ENCODE measurements around the gene CUL2.
"Not testable (repeated sequence)": the region's sequence is repeated elsewhere in the genome, so short reads cannot be mapped to it uniquely, and the experiment has no call there.

Gene CUL2

GRCh38 chr10:35020481-35020880 lies 69.7 kb downstream of the CUL2 start:
- DNase-seq (ENCODE audit: low read depth in 1 of 2, low spot score in 1 of 2) = no peak

GRCh38 chr10:35019041-35020024 lies 70.8 kb downstream of the CUL2 start:
- no peak for DNase-seq (ENCODE audit: low read depth in 1 of 2, low spot score in 1 of 2)

GRCh38 chr10:35017608-35018007 lies 72.5 kb downstream of the CUL2 start:
- no peak for DNase-seq (ENCODE audit: low read depth in 1 of 2, low spot score in 1 of 2)

GRCh38 chr10:35015843-35016408 lies 74.2 kb downstream of the CUL2 start:
- no peak for DNase-seq (ENCODE audit: low read depth in 1 of 2, low spot score in 1 of 2)

- DNase-seq (ENCODE audit: low read depth in 1 of 2, low spot score in 1 of 2) = no peak
Observed at GRCh38 chr10:35012781-35013180, 77.4 kb downstream of the CUL2 start.

GRCh38 chr10:35011771-35012191 lies 78.4 kb downstream of the CUL2 start:
- no peak for DNase-seq (ENCODE audit: low read depth in 1 of 2, low spot score in 1 of 2)

- DNase-seq (ENCODE audit: low read depth in 1 of 2, low spot score in 1 of 2) = no peak
Observed at GRCh38 chr10:35007858-35008301, 82.3 kb downstream of the CUL2 start.

- no peak for DNase-seq (ENCODE audit: low read depth in 1 of 2, low spot score in 1 of 2)
Observed at GRCh38 chr10:35006836-35007235, 83.3 kb downstream of the CUL2 start.

- no peak for DNase-seq (ENCODE audit: low read depth in 1 of 2, low spot score in 1 of 2)
Observed at GRCh38 chr10:35005868-35006267, 84.3 kb downstream of the CUL2 start.

GRCh38 chr10:35004651-35005050 lies 85.5 kb downstream of the CUL2 start:
- DNase-seq (ENCODE audit: low read depth in 1 of 2, low spot score in 1 of 2) = no peak

- DNase-seq (ENCODE audit: low read depth in 1 of 2, low spot score in 1 of 2) = no peak
Observed at GRCh38 chr10:35003906-35004305, 86.2 kb downstream of the CUL2 start.

- DNase-seq (ENCODE audit: low read depth in 1 of 2, low spot score in 1 of 2) = no peak
Observed at GRCh38 chr10:35000936-35001335, 89.2 kb downstream of the CUL2 start.

- no peak for DNase-seq (ENCODE audit: low read depth in 1 of 2, low spot score in 1 of 2)
Observed at GRCh38 chr10:34999532-34999931, 90.6 kb downstream of the CUL2 start.

- DNase-seq (ENCODE audit: low read depth in 1 of 2, low spot score in 1 of 2) = no peak
Observed at GRCh38 chr10:34998940-34999339, 91.2 kb downstream of the CUL2 start.

- no peak for DNase-seq (ENCODE audit: low read depth in 1 of 2, low spot score in 1 of 2)
Observed at GRCh38 chr10:34996843-34997242, 93.3 kb downstream of the CUL2 start.

GRCh38 chr10:34995925-34996324 lies 94.2 kb downstream of the CUL2 start:
- DNase-seq (ENCODE audit: low read depth in 1 of 2, low spot score in 1 of 2) = no peak

GRCh38 chr10:34994565-34995142 lies 95.5 kb downstream of the CUL2 start:
- DNase-seq (ENCODE audit: low read depth in 1 of 2, low spot score in 1 of 2) = peak; percentile 6 to 10

GRCh38 chr10:34993782-34994181 lies 96.4 kb downstream of the CUL2 start:
- no peak for DNase-seq (ENCODE audit: low read depth in 1 of 2, low spot score in 1 of 2)

- not testable (repeated sequence) for DNase-seq (ENCODE audit: low read depth in 1 of 2, low spot score in 1 of 2)
Observed at GRCh38 chr10:34991117-34991516, 99.0 kb downstream of the CUL2 start.

GRCh38 chr10:34988397-34989067 lies 101.6 kb downstream of the CUL2 start:
- no peak for DNase-seq (ENCODE audit: low read depth in 1 of 2, low spot score in 1 of 2)

- DNase-seq (ENCODE audit: low read depth in 1 of 2, low spot score in 1 of 2) = no peak
Observed at GRCh38 chr10:34985823-34986222, 104.3 kb downstream of the CUL2 start.
